ENCODE results near the gene NAA30. TPM values are rescaled to one million over a fixed set of nuclear protein-coding genes. Genes with fewer than 3 reads are reported as not detected.

The NAA30 gene
- total and polyA plus RNA-seq, 2 experiments from 2014 or later: 14.3 to 23.9 TPM

DNA sequence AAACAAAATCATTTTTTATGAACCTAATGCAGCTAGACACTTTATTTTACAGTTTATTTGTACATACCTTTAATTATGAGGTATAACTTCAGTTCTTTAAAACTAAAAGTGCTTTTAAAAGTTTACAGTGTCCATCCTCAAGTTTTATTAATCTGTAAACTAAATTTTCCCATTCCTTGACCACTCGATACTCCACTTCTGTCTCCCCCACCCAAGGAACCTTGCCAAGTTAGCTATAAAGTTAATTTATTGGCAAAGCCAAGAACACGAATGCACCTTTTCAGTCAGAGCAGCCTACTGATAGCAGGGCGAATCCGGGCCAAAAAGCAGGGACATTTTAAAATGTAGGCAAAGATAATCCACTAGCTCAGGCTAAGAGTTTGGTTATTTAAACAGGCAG, 29.6 kb downstream of the NAA30 start:
- Histone ChIP-seq H4K20me1 (ENCODE audit: insufficient read depth) (no peaks in the 10 kb centered on the region), H3K27me3 (replicated peaks; ENCODE audit: insufficient read depth) (no peaks in the 10 kb centered on the region), H3K4me3 (no peak overlapping the region), H3K27ac (no peak overlapping the region), H2AFZ (no peak overlapping the region), H3K4me1 (ENCODE audit: insufficient read depth) (no peaks in the 10 kb centered on the region; the same call in 1 of the 2 replicates), H3K79me2 (ENCODE audit: insufficient read depth) (no peaks in the 10 kb centered on the region), H3F3A (ENCODE audit: insufficient read depth) (no peaks in the 10 kb centered on the region), H3K9me3 (ENCODE audit: low read depth) (no peaks in the 10 kb centered on the region), H3K4me2 (ENCODE audit: unreplicated experiment) (no peak overlapping the region), H3K9ac (no peak overlapping the region), H3K36me3 (ENCODE audit: low read depth) (no peaks in the 10 kb centered on the region), H3K9me2 (ENCODE audit: insufficient read depth) (no peaks in the 10 kb centered on the region)
- WGBS, 2 experiments (ENCODE audit: low coverage in 1 of 2, low lambda C conversion rate in 2 of 2, missing lambda C conversion rate in 2 of 2): 64 to 68% methylated on average over 4 of the region's 4 CpGs
- TF ChIP-seq EZH2 (IDR thresholded peaks at IDR 0.05; ENCODE audit: insufficient read depth, poor library complexity, severe bottlenecking) (no peak), EZH2phosphoT487 (IDR thresholded peaks at IDR 0.05; ENCODE audit: insufficient read depth, low read depth) (no peak)
- DNase-seq: no peak
- in situ Hi-C loops (cut with MboI): no loop called here

DNA sequence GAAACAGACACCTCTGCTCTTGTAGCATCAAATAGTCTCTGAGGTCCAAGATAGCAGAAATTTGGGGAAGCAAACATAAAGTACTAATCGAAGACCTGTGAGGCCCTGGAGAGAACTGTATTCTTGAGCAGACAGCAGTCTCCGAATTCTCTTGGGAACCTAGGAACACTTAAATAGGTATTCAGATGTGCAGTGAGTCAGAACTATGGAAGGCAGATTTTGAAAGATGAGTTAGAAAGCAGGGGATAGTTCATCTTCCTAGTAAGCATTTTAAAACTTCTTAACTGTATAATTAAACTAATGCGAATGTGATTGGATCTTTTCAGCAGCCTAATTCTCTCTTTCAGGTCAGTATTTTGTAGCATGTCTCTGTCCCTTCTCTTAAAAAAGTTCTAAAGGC, 30.6 kb downstream of the NAA30 start:
- no peak for TF ChIP-seq EZH2 (IDR thresholded peaks at IDR 0.05; ENCODE audit: insufficient read depth, poor library complexity, severe bottlenecking)
- TF ChIP-seq EZH2phosphoT487 (IDR thresholded peaks at IDR 0.05; ENCODE audit: insufficient read depth, low read depth): no peak
- Histone ChIP-seq H3K9me3 (ENCODE audit: low read depth) (no peaks in the 10 kb centered on the region), H3K27ac (no peak overlapping the region), H3K79me2 (ENCODE audit: insufficient read depth) (no peaks in the 10 kb centered on the region), H3K9me2 (ENCODE audit: insufficient read depth) (no peaks in the 10 kb centered on the region), H2AFZ (no peak overlapping the region), H4K20me1 (ENCODE audit: insufficient read depth) (no peaks in the 10 kb centered on the region), H3K27me3 (replicated peaks; ENCODE audit: insufficient read depth) (no peaks in the 10 kb centered on the region), H3K4me1 (ENCODE audit: insufficient read depth) (no peaks in the 10 kb centered on the region; the same call in 1 of the 2 replicates), H3K4me3 (no peak overlapping the region), H3K36me3 (ENCODE audit: low read depth) (no peaks in the 10 kb centered on the region), H3K4me2 (ENCODE audit: unreplicated experiment) (no peak overlapping the region), H3K9ac (no peak overlapping the region), H3F3A (ENCODE audit: insufficient read depth) (no peaks in the 10 kb centered on the region)
- DNase-seq: peak; percentile 7
- in situ Hi-C loops (cut with MboI): no loop called here
- 84 to 90% methylated on average over 3 of the region's 3 CpGs for WGBS, 2 experiments (ENCODE audit: low coverage in 1 of 2, low lambda C conversion rate in 2 of 2, missing lambda C conversion rate in 2 of 2)

DNA sequence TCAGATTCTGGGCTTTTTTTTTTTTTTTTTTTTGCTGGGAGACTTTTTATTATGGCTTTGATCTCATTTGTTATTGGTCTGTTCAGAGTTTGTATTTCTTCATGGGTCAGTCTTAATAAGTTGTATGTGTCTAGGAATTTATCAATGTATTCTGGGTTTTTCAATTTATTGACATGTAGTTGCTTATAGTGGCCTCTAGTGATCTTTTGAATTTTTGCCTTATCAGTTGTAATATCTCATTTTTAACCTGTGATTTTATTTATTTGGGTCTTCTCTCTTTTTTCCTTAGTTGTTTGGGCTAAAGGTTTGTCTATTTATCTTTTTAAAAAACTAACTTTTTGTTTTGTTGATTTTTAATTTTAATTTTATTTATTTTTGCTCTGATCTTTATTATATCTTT, 45.5 kb downstream of the NAA30 start:
- H4K20me1 ChIP-seq (ENCODE audit: insufficient read depth): no peaks in the 10 kb centered on the region
- H3F3A ChIP-seq (ENCODE audit: insufficient read depth): no peaks in the 10 kb centered on the region
- no peak overlapping the region for H3K9ac ChIP-seq
- no peak for TF ChIP-seq EZH2phosphoT487 (IDR thresholded peaks at IDR 0.05; ENCODE audit: insufficient read depth, low read depth)
- no peak for TF ChIP-seq EZH2 (IDR thresholded peaks at IDR 0.05; ENCODE audit: insufficient read depth, poor library complexity, severe bottlenecking)
- H3K36me3 ChIP-seq (ENCODE audit: low read depth): no peaks in the 10 kb centered on the region
- H3K4me1 ChIP-seq (ENCODE audit: insufficient read depth): no peaks in the 10 kb centered on the region
- H3K27ac ChIP-seq: no peak overlapping the region
- no peaks in the 10 kb centered on the region for H3K9me3 ChIP-seq (ENCODE audit: low read depth)
- in situ Hi-C loops (cut with MboI): no loop called here
- no peak overlapping the region for H3K4me3 ChIP-seq
- H3K9me2 ChIP-seq (ENCODE audit: insufficient read depth): no peaks in the 10 kb centered on the region
- DNase-seq: no peak
- no peak overlapping the region for H2AFZ ChIP-seq
- H3K79me2 ChIP-seq (ENCODE audit: insufficient read depth): no peaks in the 10 kb centered on the region
- no peak overlapping the region for H3K4me2 ChIP-seq (ENCODE audit: unreplicated experiment)
- no peaks in the 10 kb centered on the region for H3K27me3 ChIP-seq (replicated peaks; ENCODE audit: insufficient read depth)

DNA sequence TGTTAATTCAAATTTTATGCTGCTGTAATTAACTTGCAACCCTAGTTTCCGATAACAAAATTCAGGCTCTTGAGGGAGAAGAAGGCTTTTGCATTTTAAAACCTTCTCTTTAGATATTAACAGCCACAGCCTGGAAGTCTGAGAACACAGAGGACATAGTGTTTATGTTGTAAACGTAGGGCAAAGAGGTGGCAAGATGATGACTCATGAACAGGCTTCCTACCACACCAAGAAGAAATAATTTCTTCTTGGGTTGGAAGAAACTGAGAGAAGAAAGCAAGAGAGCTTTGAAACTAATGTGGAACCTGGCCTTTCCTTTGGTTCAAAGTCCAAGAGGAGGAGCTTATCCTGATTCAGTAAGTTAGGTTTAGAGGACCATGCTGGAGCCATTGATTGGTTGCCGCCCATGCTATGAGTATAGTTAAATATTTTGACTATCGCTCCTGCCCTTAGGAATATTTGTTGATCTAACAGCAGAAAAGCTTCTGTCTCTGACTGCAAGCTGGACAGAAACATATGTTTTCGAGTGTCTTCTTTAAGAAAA, 71.5 kb downstream of the NAA30 start:
- Histone ChIP-seq H3F3A (ENCODE audit: insufficient read depth) (no peaks in the 10 kb centered on the region), H3K9ac (no peak overlapping the region)

DNA sequence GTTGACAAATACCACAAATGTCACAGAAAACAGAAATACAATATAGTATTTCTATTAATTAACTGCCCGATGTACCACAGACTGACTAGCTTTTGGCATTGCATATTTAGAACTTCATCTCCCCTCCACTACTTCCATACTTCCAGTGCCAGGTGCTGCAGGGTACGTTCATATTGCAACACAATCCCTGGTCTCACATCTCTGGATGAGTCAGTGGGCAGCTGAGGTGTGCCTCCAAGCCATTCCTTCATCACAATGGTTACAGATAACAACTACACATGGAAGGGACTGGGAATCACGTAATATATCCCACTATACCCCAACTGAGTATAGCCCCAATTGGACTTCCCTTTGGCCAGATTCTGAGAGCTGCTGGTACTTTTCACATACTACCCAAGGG, 72.2 kb downstream of the NAA30 start:
- Histone ChIP-seq H3K9me3 (ENCODE audit: low read depth) (no peaks in the 10 kb centered on the region), H2AFZ (no peak overlapping the region), H3K9ac (no peak overlapping the region), H3K27ac (no peak overlapping the region), H3K9me2 (ENCODE audit: insufficient read depth) (no peaks in the 10 kb centered on the region), H3K4me2 (ENCODE audit: unreplicated experiment) (no peak overlapping the region), H3K27me3 (replicated peaks; ENCODE audit: insufficient read depth) (no peaks in the 10 kb centered on the region), H3F3A (ENCODE audit: insufficient read depth) (no peaks in the 10 kb centered on the region), H3K36me3 (ENCODE audit: low read depth) (no peaks in the 10 kb centered on the region), H4K20me1 (ENCODE audit: insufficient read depth) (no peaks in the 10 kb centered on the region), H3K79me2 (ENCODE audit: insufficient read depth) (no peaks in the 10 kb centered on the region), H3K4me1 (ENCODE audit: insufficient read depth) (no peaks in the 10 kb centered on the region), H3K4me3 (no peak overlapping the region)
- in situ Hi-C loops (cut with MboI): no loop called here
- no peak for TF ChIP-seq EZH2phosphoT487 (IDR thresholded peaks at IDR 0.05; ENCODE audit: insufficient read depth, low read depth)
- no peak for TF ChIP-seq EZH2 (IDR thresholded peaks at IDR 0.05; ENCODE audit: insufficient read depth, poor library complexity, severe bottlenecking)
- 44 to 51% methylated on average over 3 of the region's 3 CpGs for WGBS, 2 experiments (ENCODE audit: low coverage in 1 of 2, low lambda C conversion rate in 2 of 2, missing lambda C conversion rate in 2 of 2)
- DNase-seq: no peak

More for the DNA sequence above, 71.5 kb downstream of the NAA30 start:
- H3K36me3 ChIP-seq (ENCODE audit: low read depth): no peaks in the 10 kb centered on the region
- H3K4me2 ChIP-seq (ENCODE audit: unreplicated experiment): no peak overlapping the region
- no peaks in the 10 kb centered on the region for H3K9me2 ChIP-seq (ENCODE audit: insufficient read depth)
- in situ Hi-C loops (cut with MboI): no loop called here
- H3K79me2 ChIP-seq (ENCODE audit: insufficient read depth): no peaks in the 10 kb centered on the region
- H3K4me1 ChIP-seq (ENCODE audit: insufficient read depth): no peaks in the 10 kb centered on the region
- H2AFZ ChIP-seq: no peak overlapping the region
- H3K9me3 ChIP-seq (ENCODE audit: low read depth): no peaks in the 10 kb centered on the region
- no peaks in the 10 kb centered on the region for H4K20me1 ChIP-seq (ENCODE audit: insufficient read depth)
- H3K4me3 ChIP-seq: no peak overlapping the region
- no peak for DNase-seq
- H3K27ac ChIP-seq: no peak overlapping the region
- 38 to 40% methylated on average over 5 of the region's 5 CpGs for WGBS, 2 experiments (ENCODE audit: low coverage in 1 of 2, low lambda C conversion rate in 2 of 2, missing lambda C conversion rate in 2 of 2)
- H3K27me3 ChIP-seq (replicated peaks; ENCODE audit: insufficient read depth): no peaks in the 10 kb centered on the region
- TF ChIP-seq EZH2phosphoT487 (IDR thresholded peaks at IDR 0.05; ENCODE audit: insufficient read depth, low read depth) (no peak), EZH2 (IDR thresholded peaks at IDR 0.05; ENCODE audit: insufficient read depth, poor library complexity, severe bottlenecking) (no peak)

Measured in GM23248 (cell line).